Kidney (tissue), 14 donors: ENCODE data around the gene GRID1. TPM values are rescaled to one million over a fixed set of nuclear protein-coding genes. Genes with fewer than 3 reads are reported as not detected.

Experiments used
- DNase-seq, 5 donors: peaks; one replicate each; pipeline ENCODE4 v3.0.0-alpha.2; 2013 to 2020
- FAIRE-seq: peaks from 2 replicates; lab custom pipeline; 2012; peaks lifted over from hg19 to GRCh38; lab: Jason Lieb, UNC
- H3K27ac ChIP-seq, 2 donors: one replicate each; pipeline ENCODE4 v1.7.0; 2013; ENCODE audit warnings: low read depth in 2 of 2, low read length in 2 of 2, inconsistent platforms in 1 of 2
- H3K27me3 ChIP-seq: one replicate; pipeline ENCODE4 v1.7.1; 2013; ENCODE audit warnings: low read length, inconsistent platforms; ENCODE audit not compliant: control insufficient read depth, insufficient read depth
- H3K36me3 ChIP-seq, 3 donors: one replicate each; pipeline versions ENCODE4 v1.7.0 to v1.7.1; 2013; ENCODE audit warnings: low read length in 3 of 3, control low read depth in 1 of 3, inconsistent platforms in 1 of 3; ENCODE audit not compliant: insufficient read depth in 3 of 3, control insufficient read depth in 2 of 3
- H3K4me1 ChIP-seq, 3 donors: one replicate each; pipeline versions ENCODE4 v1.7.0 to v1.7.1; 2013; ENCODE audit warnings: low read length in 3 of 3, inconsistent platforms in 1 of 3, low read depth in 1 of 3; ENCODE audit not compliant: control insufficient read depth in 2 of 3, insufficient read depth in 2 of 3
- H3K4me3 ChIP-seq, 3 donors: one replicate each; pipeline versions ENCODE4 v1.7.0 to v1.8.1; 2013; ENCODE audit warnings: low read length in 3 of 3, control low read depth in 1 of 3, inconsistent platforms in 1 of 3
- H3K9ac ChIP-seq, 3 donors: one replicate each; pipeline versions ENCODE4 v1.7.0 to v1.7.1; 2013; ENCODE audit warnings: low read length in 3 of 3, control low read depth in 1 of 3, inconsistent platforms in 1 of 3
- H3K9me3 ChIP-seq, 3 donors: one replicate each; pipeline versions ENCODE4 v1.7.0 to v1.7.1; 2013; ENCODE audit warnings: low read length in 3 of 3, control low read depth in 1 of 3, inconsistent platforms in 1 of 3; ENCODE audit not compliant: control insufficient read depth in 2 of 3, insufficient read depth in 1 of 3
- intact Hi-C: fragments of 100-400 bp; cut with DNase I; formaldehyde crosslinking; loops from one replicate; pipeline ENCODE4 v1.11.1; 2022
- polyA plus RNA-seq: library from polyadenylated mRNA; stranded (reverse); fragments of 350-450 nt; fragmentation: Illumina TruSeq; extraction: RNeasy Lipid Tissue Mini Kit (QIAGEN cat#74804); gene quantifications from one replicate; pipeline ENCODE4 v1.2.3, GENCODE V29; 2014; ENCODE audit warnings: low read depth, low replicate concordance; ENCODE audit not compliant: insufficient read depth
- total RNA-seq: library from RNA; stranded (reverse); fragmentation: NEBNext Ultra II Directional; extraction: Animal tissue kit (Norgen Biotek cat#: 25700); gene quantifications from one replicate; pipeline ENCODE4 v1.2.1, GENCODE V29; 2021
- TF ChIP-seq, protein P1 (sequence below): IDR thresholded peaks from 3 replicates; pipeline ENCODE4 v1.5.1; 2012; ENCODE audit warnings: mild to moderate bottlenecking, moderate library complexity, borderline replicate concordance; ENCODE audit not compliant: insufficient read depth; ENCODE audit errors: extremely low read depth
- donor health status: control.
- donor health status: control.
- donor health status: control.
- donor health status: control.
- donor health status: control.
- donor health status: DM: yes; HTN: yes; CAD: no.
- donor health status: Normal renal cell carcinoma (clear cell type).

Gene GRID1
- total and polyA plus RNA-seq, 2 donors from 2014 or later: 0.37 to 1.4 TPM

DNA sequence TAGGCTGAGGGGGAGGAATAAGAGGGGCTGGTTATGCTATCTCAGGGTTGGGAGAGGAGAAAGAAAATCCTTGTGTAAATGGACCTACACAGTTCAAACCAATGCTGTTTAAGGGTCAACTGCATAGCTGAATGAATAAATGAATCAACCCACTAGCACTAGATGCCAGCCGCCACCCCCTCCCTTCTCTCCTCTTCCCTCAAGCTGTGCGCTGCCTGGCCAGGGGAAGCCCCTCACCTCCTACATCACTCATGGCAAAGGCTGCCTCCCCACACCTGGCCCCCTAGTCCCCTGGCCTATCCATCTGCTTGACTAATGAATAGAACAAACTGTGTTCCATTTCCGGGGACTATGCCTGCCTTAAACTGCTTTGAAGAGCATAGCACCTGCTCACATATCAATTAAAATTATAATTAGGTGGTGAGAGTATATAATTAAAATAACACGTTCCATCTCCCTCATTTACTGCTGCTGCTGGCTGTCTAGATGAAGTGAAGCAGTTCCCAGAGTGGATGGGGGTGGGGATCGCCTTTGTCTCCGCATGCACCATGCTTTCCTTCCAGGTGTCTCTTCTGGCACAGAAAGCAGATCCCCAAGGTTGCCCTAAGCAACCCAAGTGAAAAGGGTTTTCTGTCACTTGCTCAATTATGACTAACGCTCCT, 32.6 kb downstream of the GRID1 start:
- Histone ChIP-seq H3K4me3 (no peak overlapping the region), H3K36me3 (no peaks in the 10 kb centered on the region), H3K27me3 (no peaks in the 10 kb centered on the region), H3K9ac (no peak overlapping the region), H3K4me1 (no peaks in the 10 kb centered on the region), H3K9me3 (no peaks in the 10 kb centered on the region), H3K27ac (no peak overlapping the region)
- FAIRE-seq: no peak
- TF ChIP-seq, protein P1, sequence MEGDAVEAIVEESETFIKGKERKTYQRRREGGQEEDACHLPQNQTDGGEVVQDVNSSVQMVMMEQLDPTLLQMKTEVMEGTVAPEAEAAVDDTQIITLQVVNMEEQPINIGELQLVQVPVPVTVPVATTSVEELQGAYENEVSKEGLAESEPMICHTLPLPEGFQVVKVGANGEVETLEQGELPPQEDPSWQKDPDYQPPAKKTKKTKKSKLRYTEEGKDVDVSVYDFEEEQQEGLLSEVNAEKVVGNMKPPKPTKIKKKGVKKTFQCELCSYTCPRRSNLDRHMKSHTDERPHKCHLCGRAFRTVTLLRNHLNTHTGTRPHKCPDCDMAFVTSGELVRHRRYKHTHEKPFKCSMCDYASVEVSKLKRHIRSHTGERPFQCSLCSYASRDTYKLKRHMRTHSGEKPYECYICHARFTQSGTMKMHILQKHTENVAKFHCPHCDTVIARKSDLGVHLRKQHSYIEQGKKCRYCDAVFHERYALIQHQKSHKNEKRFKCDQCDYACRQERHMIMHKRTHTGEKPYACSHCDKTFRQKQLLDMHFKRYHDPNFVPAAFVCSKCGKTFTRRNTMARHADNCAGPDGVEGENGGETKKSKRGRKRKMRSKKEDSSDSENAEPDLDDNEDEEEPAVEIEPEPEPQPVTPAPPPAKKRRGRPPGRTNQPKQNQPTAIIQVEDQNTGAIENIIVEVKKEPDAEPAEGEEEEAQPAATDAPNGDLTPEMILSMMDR: no peak
- peak in 1 of 5 donors; percentile 18 for DNase-seq
- intact Hi-C loops: no loop called here

GRCh38 chr10:86331861-86332260, 34.7 kb downstream of the GRID1 start:
- Histone ChIP-seq H3K4me3 (no peak overlapping the region), H3K4me1 (no peaks in the 10 kb centered on the region), H3K9ac (no peak overlapping the region), H3K36me3 (no peaks in the 10 kb centered on the region), H3K27me3 (no peaks in the 10 kb centered on the region), H3K27ac (no peak overlapping the region), H3K9me3 (no peaks in the 10 kb centered on the region)
- intact Hi-C loops: no loop called here
- DNase-seq (peak in 1 of 5 donors; percentile 42), FAIRE-seq (no peak)
- TF ChIP-seq, protein P1: no peak

DNA sequence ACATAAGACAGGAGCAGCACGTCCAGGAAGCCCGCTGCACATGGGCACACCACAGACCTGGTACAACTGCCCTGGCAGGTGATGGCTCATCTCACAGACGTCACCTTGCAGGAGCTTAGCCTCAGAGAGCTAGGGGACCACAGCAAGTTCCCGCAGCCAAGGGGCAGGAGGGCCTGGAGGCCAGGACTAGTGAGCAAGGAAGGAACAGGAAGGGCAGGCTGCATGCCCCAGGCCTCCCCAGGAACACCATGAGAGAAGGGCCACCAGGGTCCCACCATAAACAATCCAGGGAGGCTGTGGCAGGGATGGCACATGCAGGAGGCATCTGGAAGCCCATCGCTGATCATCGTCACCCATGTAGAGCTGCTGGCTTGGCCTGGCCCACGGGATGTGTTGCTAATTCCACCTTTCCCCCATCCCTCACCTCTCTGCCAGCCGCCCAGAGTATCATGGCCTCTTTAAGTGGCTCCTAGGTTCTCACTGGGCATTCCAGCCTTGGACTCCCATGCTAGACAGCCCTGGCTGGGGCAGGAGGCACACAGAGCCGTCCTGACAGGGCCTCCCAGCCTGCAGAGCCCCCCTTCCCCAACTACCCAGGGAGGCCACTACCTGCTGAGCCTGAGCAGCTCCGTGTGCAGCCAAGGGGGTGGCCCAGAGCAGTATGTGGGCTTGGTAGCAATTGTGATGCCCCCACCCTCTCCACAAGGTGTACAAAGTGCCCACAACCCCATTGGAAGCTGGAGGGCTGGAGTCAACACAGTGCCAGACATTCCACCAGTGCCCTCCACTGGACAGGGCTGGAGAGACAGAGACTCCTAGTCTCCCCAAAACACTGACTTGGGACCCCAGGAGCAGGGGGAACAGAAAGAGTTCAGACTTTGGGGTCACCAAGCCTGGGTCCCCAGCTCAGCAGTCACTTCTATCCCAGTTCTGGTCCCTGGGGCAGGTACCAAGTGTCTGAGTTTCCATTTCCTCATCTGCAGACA, 35.5 kb downstream of the GRID1 start:
- no peaks in the 10 kb centered on the region for H3K9me3 ChIP-seq
- DNase-seq: peak in 1 of 5 donors; percentile 41
- H3K9ac ChIP-seq: no peak overlapping the region
- H3K4me1 ChIP-seq: no peaks in the 10 kb centered on the region
- H3K27ac ChIP-seq: no peak overlapping the region
- no peaks in the 10 kb centered on the region for H3K36me3 ChIP-seq
- intact Hi-C loops: no loop called here
- no peak overlapping the region for H3K4me3 ChIP-seq
- TF ChIP-seq, protein P1: no peak
- no peaks in the 10 kb centered on the region for H3K27me3 ChIP-seq
- no peak for FAIRE-seq
